NCI-H1694 treated with DMSO at 0.1 percent for 48 hours (cell line): Measurements from ENCODE around the gene ZKSCAN7.
"Not testable (repeated sequence)": the region's sequence is repeated elsewhere in the genome, so short reads cannot be mapped to it uniquely, and the experiment has no call there.

Experiments used
- DNase-seq: peaks from one replicate; lab custom pipeline; 2025; lab: John Stamatoyannopoulos, UW

ZKSCAN7 gene

GRCh38 chr3:44554626-44555592 is at the start of gene ZKSCAN7:
Gene ZKSCAN7, plus strand, starts transcription at chr3:44555193. Its CDS starts 1,855 bp downstream, at chr3:44557048.
- DNase-seq, result no peak

GRCh38 chr3:44506556-44506955 is 48.4 kb upstream of the ZKSCAN7 start:
- DNase-seq, result no peak

GRCh38 chr3:44506961-44507360 is 48.0 kb upstream of the ZKSCAN7 start:
- no peak for DNase-seq

- no peak for DNase-seq
Observed at GRCh38 chr3:44509393-44509921, 45.5 kb upstream of the ZKSCAN7 start.

GRCh38 chr3:44510000-44510368 is 45.0 kb upstream of the ZKSCAN7 start:
- no peak for DNase-seq

GRCh38 chr3:44511238-44511566 is 43.8 kb upstream of the ZKSCAN7 start:
- no peak for DNase-seq

GRCh38 chr3:44513513-44513912 is 41.5 kb upstream of the ZKSCAN7 start:
- no peak for DNase-seq

GRCh38 chr3:44516230-44516629 is 38.8 kb upstream of the ZKSCAN7 start:
- DNase-seq, result no peak

GRCh38 chr3:44518782-44519156 is 36.2 kb upstream of the ZKSCAN7 start:
- no peak for DNase-seq

GRCh38 chr3:44521721-44522120 is 33.3 kb upstream of the ZKSCAN7 start:
- DNase-seq, result no peak

- no peak for DNase-seq
Observed at GRCh38 chr3:44522494-44522933, 32.5 kb upstream of the ZKSCAN7 start.

- no peak for DNase-seq
Observed at GRCh38 chr3:44525060-44525459, 29.9 kb upstream of the ZKSCAN7 start.

GRCh38 chr3:44529927-44530326 is 25.1 kb upstream of the ZKSCAN7 start:
- DNase-seq, result no peak

- no peak for DNase-seq
Observed at GRCh38 chr3:44530911-44531310, 24.1 kb upstream of the ZKSCAN7 start.

GRCh38 chr3:44534659-44535058 is 20.3 kb upstream of the ZKSCAN7 start:
- DNase-seq, result not testable (repeated sequence)

- no peak for DNase-seq
Observed at GRCh38 chr3:44535364-44535763, 19.6 kb upstream of the ZKSCAN7 start.

- DNase-seq, result not testable (repeated sequence)
Observed at GRCh38 chr3:44544811-44545210, 10.2 kb upstream of the ZKSCAN7 start.

GRCh38 chr3:44555723-44556122 is 730 bp downstream of the ZKSCAN7 start:
- DNase-seq, result no peak

- DNase-seq, result no peak
Observed at GRCh38 chr3:44557074-44557473, 2.1 kb downstream of the ZKSCAN7 start.

GRCh38 chr3:44561076-44561475 is 6.1 kb downstream of the ZKSCAN7 start:
- DNase-seq, result no peak

- DNase-seq, result no peak
Observed at GRCh38 chr3:44562147-44562546, 7.2 kb downstream of the ZKSCAN7 start.

- no peak for DNase-seq
Observed at GRCh38 chr3:44568561-44568960, 13.6 kb downstream of the ZKSCAN7 start.

- DNase-seq, result no peak
Observed at GRCh38 chr3:44571024-44571423, 16.0 kb downstream of the ZKSCAN7 start.

- no peak for DNase-seq
Observed at GRCh38 chr3:44576613-44577012, 21.6 kb downstream of the ZKSCAN7 start.
